ENCODE results near the gene ENDOU.
A peak's percentile ranks its signal among the peaks of the same experiment; 100 is the strongest.

- TF ChIP-seq POLR2A (IDR thresholded peaks at IDR 0.05; ENCODE audit: low read depth, low read length) (no peak), POLR2AphosphoS5 (IDR thresholded peaks at IDR 0.05; ENCODE audit: low read depth, low read length) (no peak), TAF1 (IDR thresholded peaks at IDR 0.05; ENCODE audit: low read depth, low read length) (no peak), SPI1 (IDR thresholded peaks at IDR 0.05; ENCODE audit: low read depth, low read length) (peak; percentile 77)
Observed at GRCh38 chr12:47747126-47747525, 21.8 kb upstream of the ENDOU start.

All from GM12891 (cell line).